ENCODE data around the gene CAPN15. TPM values are rescaled to one million over a fixed set of nuclear protein-coding genes. Genes with fewer than 3 reads are reported as not detected.
A peak's percentile ranks its signal among the peaks of the same experiment; 100 is the strongest.

CAPN15 gene
- total and polyA plus RNA-seq, 8 donors: 16.7 to 57.2 (median 27.1) TPM

DNA sequence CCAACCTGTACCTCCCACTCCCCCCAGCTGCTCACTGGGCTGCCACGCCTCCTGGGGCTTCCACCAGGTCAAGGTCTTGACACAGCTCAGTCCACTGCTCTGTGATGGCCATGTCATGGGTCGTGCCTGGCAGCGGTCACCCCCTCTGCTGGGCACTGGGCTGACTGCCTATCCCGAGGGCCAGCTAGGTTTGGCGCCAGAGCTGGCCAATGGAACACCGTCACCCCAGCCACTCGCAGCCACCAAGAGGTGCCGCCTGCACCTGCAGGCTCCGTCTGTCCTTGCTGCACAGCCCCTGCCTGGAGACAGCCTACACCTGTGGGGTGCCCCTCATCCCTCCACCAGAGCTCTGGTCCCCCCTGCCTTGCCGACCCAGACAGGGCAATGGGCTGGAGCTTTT lies 57.8 kb downstream of the CAPN15 start:
- intact Hi-C loops (cut with DNase I): no loop called here

DNA sequence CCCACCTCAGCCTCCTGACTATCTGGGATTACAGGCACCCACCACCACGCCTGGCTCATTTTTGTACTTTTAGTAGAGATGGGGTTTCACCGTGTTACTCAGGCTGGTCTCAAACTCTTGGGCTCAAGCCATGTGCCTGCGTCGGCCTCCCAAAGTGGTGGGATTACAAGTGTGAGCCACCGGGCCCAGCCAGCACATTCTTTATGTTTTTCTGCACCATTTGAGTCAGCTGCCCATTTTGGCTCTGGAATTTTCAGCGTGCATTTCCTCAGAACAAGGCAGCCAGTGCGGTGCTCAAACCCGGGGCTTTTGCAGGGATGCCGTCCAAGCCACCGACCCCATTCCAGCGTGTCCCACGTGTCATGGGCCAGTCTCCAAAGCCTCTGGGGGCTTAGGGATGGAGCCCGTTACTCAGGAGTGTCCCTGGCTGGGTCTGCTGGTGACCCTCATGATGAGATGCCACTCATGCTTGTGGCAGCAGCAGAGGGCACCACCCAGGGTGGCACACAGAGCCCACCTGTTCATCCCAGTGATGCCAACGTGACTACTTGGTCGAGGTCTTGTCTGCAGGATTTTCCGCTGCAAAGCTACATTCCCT lies 58.6 kb downstream of the CAPN15 start:
- H3K9me3 ChIP-seq: no peaks in the 10 kb centered on the region
- no peak overlapping the region for H3K27ac ChIP-seq
- ATAC-seq: no peak
- no peak for DNase-seq
- no peak overlapping the region for H3K4me3 ChIP-seq
- peaks cover 0 to 11% of the 10 kb centered on the region in 2 donors for H3K36me3 ChIP-seq
- intact Hi-C loops (cut with DNase I): no loop called here
- H3K4me1 ChIP-seq: peaks cover 17 to 28% of the 10 kb centered on the region in 2 donors
- no peaks in the 10 kb centered on the region for H3K27me3 ChIP-seq
- TF ChIP-seq, protein P1, sequence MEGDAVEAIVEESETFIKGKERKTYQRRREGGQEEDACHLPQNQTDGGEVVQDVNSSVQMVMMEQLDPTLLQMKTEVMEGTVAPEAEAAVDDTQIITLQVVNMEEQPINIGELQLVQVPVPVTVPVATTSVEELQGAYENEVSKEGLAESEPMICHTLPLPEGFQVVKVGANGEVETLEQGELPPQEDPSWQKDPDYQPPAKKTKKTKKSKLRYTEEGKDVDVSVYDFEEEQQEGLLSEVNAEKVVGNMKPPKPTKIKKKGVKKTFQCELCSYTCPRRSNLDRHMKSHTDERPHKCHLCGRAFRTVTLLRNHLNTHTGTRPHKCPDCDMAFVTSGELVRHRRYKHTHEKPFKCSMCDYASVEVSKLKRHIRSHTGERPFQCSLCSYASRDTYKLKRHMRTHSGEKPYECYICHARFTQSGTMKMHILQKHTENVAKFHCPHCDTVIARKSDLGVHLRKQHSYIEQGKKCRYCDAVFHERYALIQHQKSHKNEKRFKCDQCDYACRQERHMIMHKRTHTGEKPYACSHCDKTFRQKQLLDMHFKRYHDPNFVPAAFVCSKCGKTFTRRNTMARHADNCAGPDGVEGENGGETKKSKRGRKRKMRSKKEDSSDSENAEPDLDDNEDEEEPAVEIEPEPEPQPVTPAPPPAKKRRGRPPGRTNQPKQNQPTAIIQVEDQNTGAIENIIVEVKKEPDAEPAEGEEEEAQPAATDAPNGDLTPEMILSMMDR (IDR thresholded peaks at IDR 0.05): no peak

More for the DNA sequence above, 57.8 kb downstream of the CAPN15 start:
- H3K4me1 ChIP-seq: peaks cover 17 to 20% of the 10 kb centered on the region in 2 donors
- H3K4me3 ChIP-seq: no peak overlapping the region
- H3K9me3 ChIP-seq: no peaks in the 10 kb centered on the region
- no peak overlapping the region for H3K27ac ChIP-seq
- H3K27me3 ChIP-seq: no peaks in the 10 kb centered on the region
- TF ChIP-seq, protein P1 (IDR thresholded peaks at IDR 0.05): no peak
- DNase-seq (no peak), ATAC-seq (no peak)
- peaks cover 0 to 19% of the 10 kb centered on the region in 2 donors for H3K36me3 ChIP-seq

DNA sequence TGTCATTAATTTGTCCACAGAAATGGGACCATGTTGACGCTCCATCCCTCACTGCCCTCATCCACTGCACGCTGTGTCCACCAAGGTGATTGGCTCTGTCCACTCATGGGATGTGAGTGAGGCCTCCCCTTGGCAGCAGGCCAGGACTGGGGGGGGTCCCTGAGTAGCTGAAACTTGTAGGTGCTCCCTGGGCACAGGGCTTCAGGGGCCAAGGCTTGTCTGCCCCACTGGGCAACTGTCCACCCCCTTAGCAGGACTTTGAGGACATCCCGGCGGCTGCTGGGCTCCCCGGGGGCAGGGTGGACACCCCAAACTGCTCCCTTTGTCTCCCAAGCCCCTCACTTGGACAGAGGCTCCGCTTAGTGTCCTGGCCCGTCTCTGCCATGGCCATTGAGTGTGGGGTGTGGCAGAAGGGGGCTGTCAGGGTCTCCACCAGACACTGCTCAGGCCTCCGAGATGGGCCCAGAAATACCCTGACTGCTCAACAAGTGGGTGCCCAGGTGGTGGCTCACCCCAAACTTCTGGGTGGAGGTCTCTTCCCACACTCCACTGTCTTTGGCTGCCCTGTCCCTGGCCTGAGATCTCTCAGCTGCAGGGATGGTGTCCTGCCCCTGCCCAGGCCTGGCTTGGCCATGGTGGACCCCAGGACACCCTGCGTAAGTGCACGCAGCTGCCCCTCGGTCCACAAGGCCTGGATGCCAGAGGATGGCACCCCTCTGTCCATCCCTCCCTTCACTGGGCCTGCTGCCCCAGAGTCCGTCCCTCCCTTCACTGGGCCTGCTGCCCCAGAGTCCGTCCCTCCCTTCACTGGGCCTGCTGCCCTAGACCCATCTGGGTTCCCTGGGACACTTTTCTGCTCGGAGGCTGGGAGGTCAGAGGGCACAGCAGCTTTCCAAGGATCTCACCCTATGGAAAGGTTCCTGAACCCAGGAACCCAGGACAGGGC lies 59.4 kb downstream of the CAPN15 start:
- TF ChIP-seq, protein P1 (IDR thresholded peaks at IDR 0.05): no peak
- H3K27me3 ChIP-seq: no peaks in the 10 kb centered on the region
- no peaks in the 10 kb centered on the region for H3K9me3 ChIP-seq
- no peak for DNase-seq
- peaks cover 0 to 9% of the 10 kb centered on the region in 2 donors for H3K36me3 ChIP-seq
- intact Hi-C loops (cut with DNase I): no loop called here
- H3K4me3 ChIP-seq: no peak overlapping the region
- no peak for ATAC-seq
- no peak overlapping the region for H3K27ac ChIP-seq
- peaks cover 25 to 35% of the 10 kb centered on the region in 2 donors for H3K4me1 ChIP-seq

DNA sequence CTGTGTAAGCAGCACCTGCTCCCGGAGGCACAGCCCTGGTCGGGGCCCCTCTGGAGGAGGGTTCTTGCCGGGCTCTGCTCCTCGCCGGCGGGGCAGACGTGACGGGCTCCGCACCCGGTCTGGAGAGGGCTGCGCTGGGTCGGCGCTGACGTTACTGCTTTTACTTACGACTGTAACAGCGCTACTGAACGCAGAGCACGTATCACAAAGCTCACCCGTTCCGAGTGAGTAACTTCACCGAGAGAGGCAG lies 61.1 kb downstream of the CAPN15 start:
- peak overlapping the region; percentile 68 to 71 for H3K4me3 ChIP-seq
- H3K27me3 ChIP-seq: no peaks in the 10 kb centered on the region
- H3K36me3 ChIP-seq: peaks cover 0 to under 1% of the 10 kb centered on the region in 2 donors
- peaks cover 41 to 52% of the 10 kb centered on the region in 2 donors for H3K4me1 ChIP-seq
- TF ChIP-seq, protein P1 (IDR thresholded peaks at IDR 0.05): no peak
- peak in 1 of 4 donors; percentile 59 for DNase-seq
- peak overlapping the region; percentile 96 to 98 for H3K27ac ChIP-seq
- H3K9me3 ChIP-seq: no peaks in the 10 kb centered on the region
- no peak for ATAC-seq
- intact Hi-C loops (cut with DNase I): no loop called here
